A549 (cell line): ENCODE measurements around the gene DNAH11. TPM values are rescaled to one million over a fixed set of nuclear protein-coding genes. Genes with fewer than 3 reads are reported as not detected.

Source experiments
- ATAC-seq, 2 experiments: fragments of 200-7000 bp in 1 of 2; fragments of >200 bp in 1 of 2; cut with Nextera tagmentation in 1 of 2; cut with Tn5 transposase in 1 of 2; 3 replicates each; pipeline versions ENCODE4 v1.8.0 to v1.9.1; 2018 to 2020; ENCODE audit warnings: mild to moderate bottlenecking in 1 of 2, moderate library complexity in 1 of 2
- CTCF ChIA-PET: fragments of 300-600 bp; sonication (Branson Sonifier 250); formaldehyde crosslinking; extraction: SDS; loops from one replicate; lab custom pipeline; 2021; ENCODE audit warnings: antibody characterized with exemption, inconsistent platforms; lab: Yijun Ruan, JAX
- POLR2A ChIA-PET: fragments of 350-600 bp; formaldehyde crosslinking; extraction: SDS; loops from one replicate; lab custom pipeline; 2021; ENCODE audit warnings: antibody characterized with exemption, inconsistent platforms; lab: Yijun Ruan, JAX
- DNase-seq, 2 experiments: peaks; one replicate each; pipeline versions ENCODE4 v3.0.0 to v3.0.0-alpha.2; 2011 to 2016; ENCODE audit warnings: low read depth in 1 of 2, low spot score in 1 of 2
- FAIRE-seq: peaks from 2 replicates; lab custom pipeline; 2011; peaks lifted over from hg19 to GRCh38; lab: Jason Lieb, UNC
- H3K27ac ChIP-seq, 2 experiments: fragments of >200 bp; sonication (Bioruptor Twin); formaldehyde crosslinking; 3 replicates each; pipeline ENCODE4 v1.5.1; 2016 to 2017
- H3K4me1 ChIP-seq: fragments of >200 bp; sonication (Bioruptor Twin); formaldehyde crosslinking; 3 replicates; pipeline ENCODE4 v1.6.1; 2016
- H3K4me2 ChIP-seq: fragments of >200 bp; sonication (Bioruptor Twin); formaldehyde crosslinking; 3 replicates; pipeline ENCODE4 v1.6.1; 2016
- H3K4me3 ChIP-seq: fragments of >200 bp; sonication (Bioruptor Twin); formaldehyde crosslinking; 3 replicates; pipeline ENCODE4 v1.5.1; 2016
- H3K9me3 ChIP-seq: fragments of >200 bp; sonication (Bioruptor Twin); formaldehyde crosslinking; 3 replicates; pipeline ENCODE4 v1.6.1; 2016
- EHF ChIP-seq: fragments of 250-450 bp; sonication (Bioruptor Pico); IDR thresholded peaks from 2 replicates; pipeline ENCODE4 v1.5.0; 2020; ENCODE audit warnings: mild to moderate bottlenecking
- EHMT2 ChIP-seq: fragments of 200-600 bp; sonication (generic); IDR thresholded peaks from 2 replicates; pipeline ENCODE4 v1.6.1; 2016; ENCODE audit warnings: antibody characterized with exemption, low read depth, mild to moderate bottlenecking, moderate library complexity
- ELK1 ChIP-seq: fragments of 150-350 bp; IDR thresholded peaks from 2 replicates; pipeline ENCODE4 v1.6.1; 2014; ENCODE audit warnings: low read depth, mild to moderate bottlenecking, low read length
- FOSB ChIP-seq: fragments of 250-450 bp; sonication (Bioruptor Pico); IDR thresholded peaks from 2 replicates; pipeline ENCODE4 v1.5.0; 2020; ENCODE audit warnings: mild to moderate bottlenecking, moderate library complexity
- HES2 ChIP-seq: fragments of >200 bp; sonication (Bioruptor Twin); formaldehyde crosslinking; IDR thresholded peaks from 2 replicates; pipeline ENCODE4 v1.6.1; 2016
- KDM1A ChIP-seq: fragments of 200-600 bp; sonication (generic); IDR thresholded peaks from 2 replicates; pipeline ENCODE4 v1.6.1; 2016; ENCODE audit warnings: low read depth, mild to moderate bottlenecking
- RAD21 ChIP-seq, 2 experiments: fragments of >200 bp in 1 of 2; sonication (Bioruptor Twin) in 1 of 2; formaldehyde crosslinking in 1 of 2; IDR thresholded peaks in 1 of 2; conservative IDR thresholded peaks in 1 of 2; 2 replicates in 1 of 2; 3 replicates in 1 of 2; pipeline ENCODE4 v1.6.1; 2012 to 2018; ENCODE audit warnings: inconsistent platforms in 1 of 2
- RCOR1 ChIP-seq: fragments of 150-350 bp; IDR thresholded peaks from 2 replicates; pipeline ENCODE4 v1.6.1; 2014; ENCODE audit warnings: antibody characterized with exemption, low read length, low read depth
- REST ChIP-seq: fragments of 200-600 bp; sonication (generic); IDR thresholded peaks from 2 replicates; pipeline ENCODE4 v1.6.1; 2016; ENCODE audit warnings: antibody characterized with exemption, mild to moderate bottlenecking, moderate library complexity
- SMC3 ChIP-seq: fragments of >200 bp; sonication (Bioruptor Twin); formaldehyde crosslinking; IDR thresholded peaks from 3 replicates; pipeline ENCODE4 v1.6.1; 2018; ENCODE audit warnings: inconsistent platforms
- ZFP36 ChIP-seq: fragments of 450-650 bp; IDR thresholded peaks from 2 replicates; pipeline ENCODE4 v1.6.1; 2014; ENCODE audit warnings: borderline replicate concordance; ENCODE audit not compliant: partially characterized antibody
- ZSCAN20 ChIP-seq: fragments of 250-450 bp; sonication (Bioruptor Pico); IDR thresholded peaks from 2 replicates; pipeline ENCODE4 v1.8.0; 2022; ENCODE audit warnings: mild to moderate bottlenecking, moderate library complexity
- WGBS: methylation state at CpG from one replicate; pipeline ENCODE4 v1.1.6; 2017; ENCODE audit errors: missing lambda C conversion rate; 5-methylcytosine and 5-hydroxymethylcytosine counted together
- polyA plus RNA-seq, 4 experiments: library from polyadenylated mRNA; depleted of rRNA in 3 of 4; stranded (reverse); fragments of >200 nt; fragmentation: RNase III in 1 of 4; extraction: RNeasy Plus Mini Kit Qiagen cat#74134 plus additional on column Dnase treatment in 1 of 4; gene quantifications; 2 replicates in 3 of 4; 3 replicates in 1 of 4; pipeline ENCODE4 v1.2.3, GENCODE V29; 2011 to 2017

The DNAH11 gene
- polyA plus RNA-seq, 2 of the 4 experiments (the other 2 are of a cell fraction), result 0.03 to 0.13 TPM

DNA sequence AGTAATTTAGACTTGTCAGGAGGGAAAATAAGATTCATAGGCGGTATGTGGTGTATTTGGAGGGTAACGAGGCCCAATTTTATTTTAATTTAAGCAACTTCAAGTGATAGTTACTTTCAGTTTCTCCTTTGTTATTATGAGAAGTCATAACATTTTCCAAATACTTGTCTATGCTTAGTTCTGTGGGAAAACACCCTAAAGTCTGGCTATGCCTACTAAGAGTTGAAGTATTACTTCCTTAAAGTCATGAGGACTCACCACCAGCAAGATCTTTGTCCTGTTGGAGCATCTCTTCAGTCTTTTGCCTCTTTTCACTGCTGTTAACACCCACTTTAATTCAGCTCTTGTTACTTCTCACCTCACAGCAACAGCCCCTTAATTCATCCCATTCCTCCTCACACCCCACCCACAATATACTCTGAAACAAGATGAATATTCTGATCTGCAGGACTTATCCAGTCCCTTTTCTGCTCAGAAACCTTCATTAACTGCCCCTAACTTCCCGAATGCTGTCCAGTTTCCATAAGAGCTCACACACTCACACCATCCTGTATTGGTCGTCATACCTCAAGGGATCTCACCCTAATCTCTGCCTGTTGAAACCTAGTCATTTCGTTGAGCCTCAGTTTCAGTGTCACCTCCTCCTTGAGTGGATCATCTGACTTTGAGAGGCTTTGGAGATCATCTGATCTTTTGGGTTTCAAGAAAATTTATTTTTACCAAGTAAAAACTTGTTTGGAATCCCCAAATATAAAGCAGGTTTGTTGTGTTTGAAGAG lies 61.3 kb downstream of the DNAH11 start:
- WGBS, result 22% methylated on average over 5 of the region's 5 CpGs
- POLR2A ChIA-PET, result no interaction called here
- no peak for TF ChIP-seq EHMT2
- no peak for TF ChIP-seq RAD21 (conservative IDR thresholded peaks at IDR 0.05 in 1 of 2, IDR thresholded peaks at IDR 0.05 in 1 of 2)
- TF ChIP-seq REST, result no peak
- no peak for DNase-seq
- CTCF ChIA-PET, result no interaction called here
- Histone ChIP-seq H3K4me3 (no peak overlapping the region), H3K9me3 (no peaks in the 10 kb centered on the region), H3K4me1 (no peaks in the 10 kb centered on the region), H3K27ac (no peak overlapping the region), H3K4me2 (no peak overlapping the region)
- no peak for ATAC-seq
- no peak for FAIRE-seq

GRCh38 chr7:21605008-21605585 lies 62.3 kb downstream of the DNAH11 start:
- FAIRE-seq (no peak), ATAC-seq (no peak), DNase-seq (no peak)
- ChIA-PET POLR2A (no interaction called here), CTCF (no interaction called here)
- WGBS, result 17% methylated on average over 3 of the region's 3 CpGs
- H3K27ac ChIP-seq, result no peak overlapping the region
- no peaks in the 10 kb centered on the region for H3K4me1 ChIP-seq
- no peaks in the 10 kb centered on the region for H3K9me3 ChIP-seq
- TF ChIP-seq KDM1A (no peak), ZSCAN20 (CRISPR knock-in tag) (no peak), REST (no peak), RCOR1 (no peak), FOSB (CRISPR knock-in tag) (no peak), HES2 (no peak)
- H3K4me3 ChIP-seq, result no peak overlapping the region
- H3K4me2 ChIP-seq, result no peak overlapping the region

DNA sequence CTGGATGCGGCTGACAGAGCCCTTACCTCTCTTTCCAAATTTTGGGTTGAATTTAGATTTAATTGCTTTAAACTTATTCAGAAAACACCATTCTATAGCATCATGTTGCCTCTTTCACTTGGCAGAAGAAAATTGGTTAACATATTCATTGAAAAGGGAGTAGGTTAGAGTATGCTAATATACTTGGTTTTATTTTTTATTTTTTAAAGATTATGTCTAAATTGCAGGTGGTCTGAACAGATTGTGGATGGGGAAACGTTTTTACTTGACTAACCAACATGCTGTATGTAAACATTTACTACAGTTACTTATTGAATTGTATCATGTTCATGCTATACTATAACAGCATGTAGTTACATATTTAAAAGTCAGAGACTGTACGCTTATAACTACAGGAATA lies 65.6 kb downstream of the DNAH11 start:
- no peak overlapping the region for H3K27ac ChIP-seq
- WGBS, result 65% methylated on average over 3 of the region's 3 CpGs
- POLR2A ChIA-PET, result no interaction called here
- TF ChIP-seq SMC3 (no peak), ZSCAN20 (CRISPR knock-in tag) (no peak), ELK1 (no peak), EHF (CRISPR knock-in tag) (no peak), ZFP36 (no peak)
- TF ChIP-seq, all 56 proteins: peak for 0
- ATAC-seq, result no peak
- Histone ChIP-seq H3K9me3 (no peaks in the 10 kb centered on the region), H3K4me3 (no peak overlapping the region), H3K4me1 (no peaks in the 10 kb centered on the region), H3K4me2 (no peak overlapping the region)
- no peak for FAIRE-seq
- CTCF ChIA-PET, result no interaction called here
- DNase-seq, result no peak
